ENCODE results near the gene SUGP2.
A peak's percentile ranks its signal among the peaks of the same experiment; 100 is the strongest.

Gene SUGP2

GRCh38 chr19:18972301-18972811 is 61.0 kb downstream of the SUGP2 start:
- H3K4me3 ChIP-seq (ENCODE audit: low read depth, low read length) = no peak overlapping the region
- no peak for TF ChIP-seq CTCF (IDR thresholded peaks at IDR 0.05; ENCODE audit: low read depth, low read length, missing control alignments)

GRCh38 chr19:18969931-18970659 is 63.2 kb downstream of the SUGP2 start:
- no peak for DNase-seq (ENCODE audit: low read depth)
- no peak for TF ChIP-seq CTCF (IDR thresholded peaks at IDR 0.05; ENCODE audit: low read depth, low read length, missing control alignments)
- no peak overlapping the region for H3K4me3 ChIP-seq (ENCODE audit: low read depth, low read length)
- in situ Hi-C loops (cut with HindIII; ENCODE audit: low sequenced_read_pairs) = no loop called here

More at GRCh38 chr19:18972301-18972811, 61.0 kb downstream of the SUGP2 start:
- no peak for DNase-seq (ENCODE audit: low read depth)
- in situ Hi-C loops (cut with HindIII; ENCODE audit: low sequenced_read_pairs) = no loop called here

GRCh38 chr19:18967358-18968146 is 65.8 kb downstream of the SUGP2 start:
- DNase-seq (ENCODE audit: low read depth) = peak; percentile 42
- no peak for TF ChIP-seq CTCF (IDR thresholded peaks at IDR 0.05; ENCODE audit: low read depth, low read length, missing control alignments)
- H3K4me3 ChIP-seq (ENCODE audit: low read depth, low read length) = no peak overlapping the region
- in situ Hi-C loops (cut with HindIII; ENCODE audit: low sequenced_read_pairs) = no loop called here

GRCh38 chr19:18966307-18966706 is 67.0 kb downstream of the SUGP2 start:
- no peak for TF ChIP-seq CTCF (IDR thresholded peaks at IDR 0.05; ENCODE audit: low read depth, low read length, missing control alignments)
- H3K4me3 ChIP-seq (ENCODE audit: low read depth, low read length) = no peak overlapping the region
- no peak for DNase-seq (ENCODE audit: low read depth)
- in situ Hi-C loops (cut with HindIII; ENCODE audit: low sequenced_read_pairs) = no loop called here

- no peak for DNase-seq (ENCODE audit: low read depth)
- no peak for TF ChIP-seq CTCF (IDR thresholded peaks at IDR 0.05; ENCODE audit: low read depth, low read length, missing control alignments)
- no peak overlapping the region for H3K4me3 ChIP-seq (ENCODE audit: low read depth, low read length)
- in situ Hi-C loops (cut with HindIII; ENCODE audit: low sequenced_read_pairs) = no loop called here
Measured at GRCh38 chr19:18964121-18964520, 69.2 kb downstream of the SUGP2 start.

- no peak overlapping the region for H3K4me3 ChIP-seq (ENCODE audit: low read depth, low read length)
- no peak for TF ChIP-seq CTCF (IDR thresholded peaks at IDR 0.05; ENCODE audit: low read depth, low read length, missing control alignments)
- in situ Hi-C loops (cut with HindIII; ENCODE audit: low sequenced_read_pairs) = no loop called here
- no peak for DNase-seq (ENCODE audit: low read depth)
Measured at GRCh38 chr19:18961767-18962620, 71.3 kb downstream of the SUGP2 start.

Data from astrocyte of the cerebellum (primary cell).